GM12892 (cell line): ENCODE data around the gene MAOA.

Experiments
- POLR2A ChIP-seq: IDR thresholded peaks from 2 replicates; pipeline ENCODE4 v1.6.1; 2011; ENCODE audit warnings: low read depth, low read length, control low read depth
- POLR2AphosphoS5 ChIP-seq: IDR thresholded peaks from 2 replicates; pipeline ENCODE4 v1.6.1; 2011; ENCODE audit warnings: low read depth, low read length, control low read depth
- TAF1 ChIP-seq: IDR thresholded peaks from 2 replicates; pipeline ENCODE4 v1.6.1; 2011; ENCODE audit warnings: low read depth, mild to moderate bottlenecking, control low read depth, low read length, borderline replicate concordance

GRCh38 chrX:43707812-43708548 is 51.9 kb downstream of the MAOA start:
- TF ChIP-seq POLR2AphosphoS5 (no peak), TAF1 (no peak), POLR2A (no peak)
